Stimulated activated CD4-positive, alpha-beta T cell treated with anti-CD3 and anti-CD28 coated beads, Interleukin-15, amount 100 ng/mL, for 48 hours (primary cell): ENCODE results near the gene KLHL18.
"Not testable (repeated sequence)": the region's sequence is repeated elsewhere in the genome, so short reads cannot be mapped to it uniquely, and the experiment has no call there.

Source experiments
- DNase-seq, 2 donors: peaks; one replicate each; pipeline ENCODE4 v3.0.0-alpha.2; 2020; ENCODE audit warnings: low read depth in 2 of 2

KLHL18 gene

DNA sequence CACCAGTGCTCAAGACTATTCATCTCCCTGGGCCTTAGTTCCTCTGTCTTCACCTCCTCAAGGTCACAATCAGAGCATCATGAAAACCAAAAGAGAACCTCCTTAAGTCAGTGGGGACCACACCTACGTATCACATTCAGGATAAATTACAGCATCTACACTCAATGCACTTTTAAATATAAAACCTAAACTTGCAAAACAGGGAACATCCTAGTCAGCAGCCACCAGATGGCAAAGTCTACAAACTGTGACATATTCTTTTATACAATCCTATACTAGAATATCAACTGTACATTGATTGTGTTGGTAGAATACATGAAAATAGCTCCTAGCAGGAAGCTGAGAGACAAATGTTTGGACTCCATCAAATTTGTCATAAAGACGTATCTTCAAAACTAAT is 8.1 kb upstream of the KLHL18 start:
- no peak for DNase-seq

DNA sequence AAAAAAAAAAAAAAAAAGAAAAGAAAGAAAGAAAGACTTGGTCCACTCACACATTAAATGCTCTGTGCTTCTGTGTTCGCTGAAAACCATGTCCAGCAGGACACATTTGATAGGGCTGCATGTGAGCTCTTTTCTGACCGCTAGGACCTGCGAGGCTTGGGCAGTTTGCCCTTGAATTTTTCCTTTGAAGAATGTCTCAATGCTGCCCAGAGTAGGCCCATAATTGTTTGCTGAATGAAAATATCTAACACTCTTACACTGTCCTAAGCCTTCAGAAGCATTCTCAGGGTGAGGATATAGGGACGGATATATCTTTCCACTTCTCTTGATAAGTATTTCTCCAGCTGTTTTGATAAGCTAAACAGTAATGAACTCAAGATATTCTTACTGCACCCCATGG is 6.2 kb upstream of the KLHL18 start:
- no peak for DNase-seq

DNA sequence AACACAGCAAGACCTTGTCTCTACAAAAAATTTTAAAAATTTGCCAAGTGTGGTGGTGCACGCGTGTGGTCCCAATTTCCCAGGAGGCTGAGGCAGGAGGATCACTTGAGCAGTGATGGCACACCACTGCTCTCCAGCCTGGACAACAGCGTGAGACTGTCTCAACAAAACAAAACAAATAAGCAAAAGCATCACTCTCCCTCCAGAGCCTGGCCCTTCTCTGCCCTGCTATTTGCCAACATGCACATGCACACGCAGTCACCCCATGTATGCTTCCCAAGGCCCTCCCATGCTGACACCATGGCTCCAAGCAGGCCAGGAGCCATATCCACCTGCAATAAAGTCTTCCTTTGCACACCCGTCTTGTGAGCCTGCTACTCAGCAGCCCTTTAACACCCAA is 2.2 kb upstream of the KLHL18 start:
- DNase-seq, result no peak

DNA sequence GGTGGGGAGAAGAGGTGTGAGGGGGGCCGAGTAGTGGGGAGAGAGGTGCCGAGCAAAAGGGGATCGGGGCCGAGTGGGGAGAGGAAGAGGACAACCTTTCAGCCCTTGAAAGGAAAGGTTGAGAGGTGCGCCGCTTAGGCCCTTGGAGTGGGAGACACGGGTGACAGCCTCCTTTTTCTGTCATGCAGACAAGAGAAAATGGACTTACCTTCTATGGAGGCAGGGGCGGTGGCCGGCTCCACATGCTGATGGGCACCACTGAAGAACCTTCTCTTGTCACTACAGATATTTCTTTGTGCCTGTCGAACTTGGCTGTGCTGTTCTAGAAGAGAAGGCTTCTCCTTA is 421 bp downstream of the KLHL18 start:
- DNase-seq, result no peak

DNA sequence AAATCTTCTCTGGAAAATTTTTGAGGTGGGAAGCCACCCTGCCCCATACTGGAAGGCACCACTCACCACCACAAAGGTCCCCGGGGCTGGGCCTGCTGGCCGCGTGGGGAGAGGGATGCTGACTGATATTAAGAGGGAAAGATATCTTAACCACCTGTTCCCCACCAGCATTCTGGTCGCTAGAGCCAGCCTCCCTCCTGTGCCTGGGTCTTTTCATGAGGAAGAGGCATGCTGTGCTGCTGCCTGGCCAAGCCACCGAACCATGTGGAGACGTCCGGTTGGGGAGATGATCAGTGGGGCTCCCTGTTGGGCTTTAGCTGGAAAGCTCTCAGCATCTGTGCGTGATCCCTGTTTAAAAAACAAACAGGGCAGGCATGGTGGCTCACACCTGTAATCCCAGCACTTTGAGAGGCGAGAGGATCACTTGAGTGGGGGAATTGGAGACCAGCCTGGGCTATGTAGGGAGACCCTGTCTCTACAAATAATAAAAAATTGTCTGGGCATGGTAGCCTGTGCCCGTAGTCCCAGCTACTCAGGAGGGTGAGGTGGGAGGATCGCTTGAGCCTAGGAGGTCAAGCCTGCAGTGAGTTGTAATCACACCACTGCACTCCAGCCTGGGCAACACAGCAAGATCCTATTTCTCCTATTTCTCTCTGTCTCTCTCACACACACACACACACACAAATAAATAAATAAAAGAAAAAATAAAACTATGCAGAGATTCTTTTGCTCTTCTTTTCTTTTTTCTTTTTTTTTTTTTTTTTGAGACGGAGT is 1.0 kb downstream of the KLHL18 start:
- peak; percentile 17 to 18 for DNase-seq

DNA sequence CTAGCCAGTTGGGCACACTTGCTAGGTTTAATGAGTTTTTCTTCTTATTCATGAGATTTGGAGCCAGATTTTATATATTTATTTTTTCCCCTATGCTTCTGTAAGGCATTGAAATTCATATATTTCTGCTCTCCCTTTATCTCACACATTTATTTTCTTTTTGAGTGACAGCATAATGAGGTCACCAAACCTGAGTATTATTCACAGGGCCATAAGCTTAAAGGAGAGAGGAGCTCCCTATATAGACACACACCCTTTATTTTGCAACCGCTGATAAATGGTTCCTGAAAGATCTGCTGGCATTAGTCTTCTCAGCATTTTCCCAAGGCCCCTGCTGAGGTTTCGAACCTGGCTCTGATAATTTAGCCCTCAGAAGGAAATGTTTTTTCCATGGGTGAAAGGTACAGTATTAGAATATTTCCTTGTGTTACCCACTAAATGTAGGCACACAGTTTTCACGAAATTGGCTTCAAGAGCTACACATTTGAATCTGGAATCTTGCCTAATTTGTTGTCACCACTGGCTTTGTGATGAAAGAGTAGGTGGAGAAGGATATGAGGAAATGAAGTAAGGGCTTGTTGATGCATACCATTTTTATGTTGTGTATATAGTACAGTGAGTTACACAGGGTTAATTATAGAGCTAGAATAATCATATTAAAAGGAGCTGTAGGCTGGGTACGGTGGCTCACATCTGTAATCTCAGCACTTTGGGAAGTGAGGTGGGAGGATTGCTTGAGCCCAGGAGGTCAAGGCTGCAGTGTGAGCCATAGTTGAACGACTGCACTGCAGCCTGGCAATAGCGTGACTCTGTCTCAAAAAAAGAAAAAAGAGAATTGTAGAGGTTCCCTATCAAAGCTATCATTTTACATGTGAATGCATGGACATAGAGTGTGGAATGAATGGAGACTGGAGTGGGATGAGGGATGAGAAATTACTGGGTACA is 6.5 kb downstream of the KLHL18 start:
- no peak for DNase-seq

DNA sequence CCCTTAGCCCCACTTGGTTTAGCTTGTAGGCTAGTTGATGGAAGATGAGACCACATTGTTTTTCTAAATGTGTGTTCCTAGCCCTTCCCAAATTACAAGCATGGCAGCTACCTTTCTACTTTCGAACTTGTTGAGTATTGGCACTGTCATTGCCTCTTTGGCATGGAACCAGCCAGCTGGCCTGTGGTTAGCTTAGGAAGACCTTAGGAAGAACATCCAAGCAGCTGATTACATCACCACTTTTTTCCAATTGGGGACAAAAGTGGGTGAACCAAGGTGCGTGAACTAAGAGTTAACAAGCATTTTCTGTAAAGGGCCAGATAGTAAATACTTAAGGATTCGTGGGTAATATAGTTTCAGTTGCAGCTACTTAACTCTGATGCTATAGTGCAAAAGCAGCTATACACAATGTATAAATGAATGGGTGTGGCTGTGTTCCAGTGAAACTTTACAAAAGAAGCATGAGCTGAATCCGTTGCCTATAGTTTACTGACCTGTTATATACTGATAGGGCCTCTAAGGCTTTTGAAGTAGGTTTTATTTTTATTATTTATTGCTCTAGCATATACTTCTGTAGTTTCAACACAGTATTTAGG is 8.5 kb downstream of the KLHL18 start:
- no peak for DNase-seq

DNA sequence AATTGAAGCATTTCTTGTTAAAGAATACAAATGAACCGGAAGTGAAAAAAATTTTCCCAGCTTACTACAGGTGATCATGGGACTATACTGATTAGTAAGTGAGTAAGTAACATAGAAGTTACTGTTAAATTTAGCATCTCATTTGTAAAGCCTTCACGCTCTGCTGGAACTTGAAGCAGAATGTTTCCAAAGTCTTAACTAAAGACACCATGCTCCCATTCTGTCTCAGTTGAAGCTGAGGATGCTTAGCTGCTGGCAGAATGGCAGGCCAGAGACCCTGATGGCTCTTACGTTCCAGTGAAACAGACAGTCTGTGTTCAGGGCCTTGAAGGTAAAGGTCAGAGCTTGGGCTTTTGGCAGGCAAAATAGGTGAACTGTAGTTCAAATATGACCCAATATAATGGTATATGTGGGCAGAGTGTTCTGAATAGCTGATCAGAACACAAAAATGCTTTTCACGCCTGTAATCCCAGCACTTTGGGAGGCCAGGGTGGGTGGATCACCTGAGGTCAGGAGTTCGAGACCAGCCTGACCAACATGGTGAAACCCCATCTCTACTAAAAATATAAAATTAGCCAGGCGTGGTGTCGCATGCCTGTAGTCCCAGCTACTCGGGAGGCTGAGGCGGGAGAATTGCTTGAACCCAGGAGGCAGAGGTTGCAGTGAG is 9.1 kb downstream of the KLHL18 start:
- not testable (repeated sequence) for DNase-seq

DNA sequence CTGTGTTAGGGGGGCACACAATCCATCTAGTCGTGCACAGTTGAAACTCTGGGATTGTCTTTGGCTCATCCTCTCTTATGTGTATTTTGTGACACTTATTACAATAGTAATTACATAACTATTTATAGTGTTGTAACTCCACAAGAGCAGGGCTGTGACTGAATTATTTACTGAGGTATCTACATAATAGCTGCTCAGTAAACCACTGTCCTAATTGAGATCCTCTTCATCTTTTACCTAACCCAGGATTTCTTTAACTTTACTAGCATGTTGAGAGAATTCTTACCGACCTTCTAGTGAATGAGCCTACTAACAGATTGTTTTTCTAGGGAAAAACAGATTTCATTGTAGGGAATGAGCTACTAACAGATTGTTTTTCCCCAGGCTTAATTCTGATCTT is 11.1 kb downstream of the KLHL18 start:
- no peak for DNase-seq

DNA sequence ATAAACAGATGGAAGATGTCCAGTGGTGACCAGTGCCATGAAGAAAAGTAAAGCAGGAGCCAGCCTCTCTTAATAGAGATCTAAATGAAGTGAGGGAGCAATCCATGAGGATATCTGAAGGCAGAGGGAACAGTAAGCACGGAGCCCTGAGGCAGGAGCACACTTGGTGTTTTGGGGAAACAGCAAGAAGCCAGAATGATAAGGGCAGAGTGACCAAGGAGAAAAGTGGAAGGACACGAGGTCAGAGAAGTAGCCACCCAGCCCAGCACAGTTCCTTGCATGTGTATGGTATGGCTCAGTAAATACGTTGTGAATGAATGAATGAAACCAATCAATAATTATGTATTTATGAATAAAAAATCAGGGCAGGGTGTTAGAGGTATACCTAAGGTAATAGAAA is 11.6 kb downstream of the KLHL18 start:
- no peak for DNase-seq

DNA sequence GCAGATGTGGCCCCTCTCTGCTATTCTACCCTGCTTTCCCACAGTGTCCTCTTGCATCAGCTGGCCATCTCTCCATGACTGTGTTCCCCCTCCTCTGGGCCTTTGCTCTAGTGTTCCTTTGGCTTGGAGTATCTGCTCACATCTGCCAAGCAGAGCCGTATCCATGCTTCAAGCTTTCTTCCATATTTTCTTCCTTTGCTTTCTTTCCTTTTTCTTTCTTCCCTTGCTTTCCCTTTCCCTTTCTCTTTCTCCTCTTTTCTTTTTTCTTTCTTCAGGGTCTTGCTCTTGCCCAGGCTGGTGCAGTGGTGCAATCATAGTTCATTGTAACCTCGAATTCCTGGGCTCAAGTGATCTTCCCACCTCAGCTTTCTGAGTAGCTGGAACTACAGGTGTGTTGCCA is 12.6 kb downstream of the KLHL18 start:
- DNase-seq, result no peak

DNA sequence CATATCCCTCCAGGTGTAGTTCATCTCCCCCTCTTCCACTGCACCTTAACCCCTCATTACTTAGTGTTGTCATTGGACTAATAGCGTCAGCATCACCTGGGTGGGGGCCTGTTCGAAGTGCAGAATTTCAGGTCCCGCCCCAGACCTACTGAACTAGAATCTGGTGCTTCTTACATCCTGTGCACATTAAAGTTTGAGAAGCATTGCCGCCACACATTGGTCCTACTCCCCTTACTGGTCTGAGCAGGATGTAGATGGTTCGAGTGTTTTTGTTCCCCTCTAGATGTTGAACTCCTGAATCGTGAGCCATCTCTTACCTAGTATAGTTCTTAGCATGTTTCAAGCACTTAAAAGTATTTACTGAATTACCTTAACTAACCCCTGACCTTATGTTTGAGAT is 13.2 kb downstream of the KLHL18 start:
- DNase-seq, result no peak

DNA sequence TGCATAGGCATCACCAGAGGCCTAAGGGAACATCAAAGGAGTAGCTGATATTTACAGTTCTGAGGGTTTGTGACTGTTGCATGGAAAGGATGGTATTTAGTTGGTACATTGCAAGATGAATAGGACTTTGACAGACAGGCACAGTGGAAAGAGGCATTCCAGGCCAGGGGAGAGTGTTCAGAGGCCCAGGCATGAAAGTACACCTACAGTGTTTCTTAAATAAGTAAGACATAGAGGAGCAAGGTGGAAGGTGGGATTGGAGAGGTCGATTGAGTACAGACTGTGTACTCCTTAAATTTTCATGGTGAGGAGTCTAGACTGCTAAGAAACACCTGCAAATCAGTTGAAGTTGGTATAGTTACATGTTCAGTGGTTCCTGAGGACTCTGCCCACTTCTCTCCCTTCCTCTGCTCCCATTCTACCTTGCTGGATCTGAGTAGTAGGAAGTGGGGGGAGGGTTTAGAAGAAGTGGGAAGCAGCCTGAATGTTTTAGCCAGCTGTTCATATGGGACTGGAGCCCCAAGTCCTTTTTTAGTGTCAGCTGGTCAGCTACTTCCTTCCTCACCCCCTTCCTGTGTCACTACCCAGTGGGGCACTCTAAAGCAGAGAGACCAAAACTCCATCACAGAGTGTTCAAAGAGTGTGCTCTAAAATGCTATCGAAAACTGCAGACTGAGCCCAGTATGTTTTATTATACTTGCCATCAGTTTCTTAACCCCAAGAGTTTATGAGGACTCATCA is 14.0 kb downstream of the KLHL18 start:
- no peak for DNase-seq

DNA sequence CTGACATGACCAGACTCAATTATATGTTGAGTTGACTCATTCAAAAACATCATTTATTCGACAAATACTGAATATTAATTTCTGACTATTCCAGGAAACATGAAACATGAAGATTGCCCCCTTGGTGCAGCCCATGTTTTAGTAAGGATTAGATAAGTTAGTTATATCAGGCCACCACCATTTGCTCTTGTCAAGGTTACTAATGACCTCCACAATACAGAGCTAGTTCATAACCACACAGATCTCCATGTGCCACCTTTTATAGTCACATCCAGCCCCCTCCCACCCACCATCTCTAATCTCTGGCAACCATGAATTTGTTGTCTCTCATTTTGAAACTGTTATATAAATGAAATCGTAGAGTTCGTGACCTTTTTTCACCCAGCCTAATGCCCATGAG is 15.7 kb downstream of the KLHL18 start:
- no peak for DNase-seq

DNA sequence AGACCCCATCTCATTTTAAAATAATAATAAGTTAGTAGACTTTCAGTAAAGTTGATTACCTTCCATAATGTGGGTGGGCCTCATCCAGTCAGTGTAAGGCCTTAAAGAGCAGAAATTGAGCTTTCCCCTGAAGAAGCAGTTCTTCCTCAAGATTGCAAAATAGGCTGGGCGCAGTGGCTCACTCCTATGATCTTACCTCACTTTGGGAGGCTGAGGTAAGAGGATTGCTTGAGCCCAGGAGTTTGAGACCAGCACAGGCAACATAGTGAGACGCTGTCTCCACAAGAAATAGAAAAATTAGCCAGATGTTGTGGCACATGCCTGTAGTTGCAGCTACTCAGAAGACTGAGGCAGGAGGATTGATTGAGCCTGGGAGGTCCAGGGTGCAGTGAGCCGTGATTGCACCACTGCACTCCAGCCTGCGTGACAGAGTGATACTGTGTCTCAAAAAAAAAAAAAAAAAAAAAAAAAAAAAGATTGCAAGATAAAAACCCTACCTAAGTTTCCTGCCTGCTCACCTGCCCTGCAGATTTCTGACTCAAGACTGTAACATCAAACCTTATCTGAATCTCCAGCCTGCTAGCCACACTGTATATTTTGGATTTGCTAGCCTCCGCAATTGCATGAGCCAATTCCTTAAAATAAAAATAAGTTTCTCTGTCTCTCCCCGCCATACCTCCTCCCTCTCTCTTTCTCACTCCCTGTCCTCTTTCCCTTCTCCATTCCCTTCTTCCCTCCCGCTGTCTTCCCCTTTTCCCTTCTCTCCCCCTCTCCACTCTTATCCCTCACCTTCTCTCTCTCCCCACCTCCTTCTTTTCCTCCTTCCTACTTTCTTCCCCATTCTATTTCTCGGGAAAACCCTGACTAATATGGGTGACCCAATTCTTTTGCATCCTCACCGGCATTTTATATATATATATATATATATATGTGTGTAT is 16.9 kb downstream of the KLHL18 start:
- DNase-seq, result no peak

DNA sequence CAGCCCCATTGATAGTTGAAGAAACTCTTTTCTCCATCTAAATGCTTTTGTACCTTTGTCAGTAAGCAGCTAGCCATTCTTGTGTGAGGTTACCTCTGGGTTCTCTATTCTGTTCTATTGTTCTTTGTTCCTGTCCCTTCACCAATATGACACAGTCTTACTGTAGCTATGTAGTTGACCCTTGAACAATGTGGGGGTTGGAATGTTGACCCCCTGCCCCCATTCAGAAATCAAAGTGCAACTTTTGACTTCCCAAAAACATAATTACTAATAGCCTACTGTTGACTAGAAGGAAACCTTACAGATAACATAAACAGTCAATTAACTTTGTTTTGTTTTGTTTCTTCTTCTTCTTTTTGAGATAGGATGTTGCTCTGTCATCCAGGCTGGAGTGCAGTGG is 18.7 kb downstream of the KLHL18 start:
- DNase-seq, result no peak

DNA sequence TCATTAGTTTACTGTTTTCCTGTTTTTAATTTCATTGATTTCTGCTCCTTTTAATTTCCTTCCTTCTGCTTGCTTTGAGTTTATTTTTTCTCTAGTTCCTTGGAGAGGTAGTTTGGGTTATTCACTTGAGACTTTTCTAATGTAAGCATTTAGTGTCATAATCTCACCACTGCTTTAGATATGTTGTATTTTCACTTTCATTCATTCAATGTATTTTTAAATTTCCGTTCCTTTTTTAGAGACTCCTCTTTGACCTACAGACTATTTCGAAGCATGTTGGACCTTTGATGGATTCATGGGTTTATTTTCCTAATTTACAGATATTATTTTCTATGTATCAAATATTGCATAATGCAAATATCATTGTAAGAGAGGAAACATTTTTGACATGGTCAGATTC is 23.3 kb downstream of the KLHL18 start:
- no peak for DNase-seq

DNA sequence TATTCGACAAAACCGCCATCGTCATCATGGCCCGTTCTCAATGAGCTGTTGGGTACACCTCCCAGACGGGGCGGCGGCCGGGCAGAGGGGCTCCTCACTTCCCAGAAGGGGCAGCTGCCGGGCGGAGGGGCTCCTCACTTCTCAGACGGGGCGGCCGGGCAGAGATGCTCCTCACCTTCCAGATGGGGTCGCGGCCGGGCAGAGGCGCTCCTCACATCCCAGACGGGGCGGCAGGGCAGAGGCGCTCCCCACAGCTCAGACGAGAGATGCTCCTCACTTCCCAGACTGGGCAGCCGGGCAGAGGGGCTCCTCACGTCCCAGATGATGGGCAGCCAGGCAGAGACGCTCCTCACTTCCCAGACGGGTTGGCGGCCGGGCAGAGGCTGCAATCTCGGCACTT is 26.5 kb downstream of the KLHL18 start:
- not testable (repeated sequence) for DNase-seq

DNA sequence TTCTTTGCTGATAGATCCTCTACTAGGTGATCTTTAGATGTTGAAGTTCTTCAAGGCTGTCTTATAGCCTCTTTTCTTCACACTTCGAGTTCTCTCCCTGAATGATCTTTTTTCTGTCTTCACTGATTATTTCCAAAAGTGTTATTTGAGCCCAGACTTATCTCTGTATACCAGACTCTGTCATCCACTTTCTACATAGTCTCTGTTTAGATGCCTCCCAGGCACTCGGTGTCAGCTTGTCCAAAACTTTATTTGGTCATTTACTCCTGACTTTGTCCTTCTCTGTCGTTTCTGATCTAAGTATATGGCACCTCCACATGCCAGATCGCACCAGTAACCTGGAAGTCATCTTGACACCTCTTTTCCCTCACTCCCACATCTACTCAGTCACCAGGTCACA is 27.6 kb downstream of the KLHL18 start:
- DNase-seq, result no peak

DNA sequence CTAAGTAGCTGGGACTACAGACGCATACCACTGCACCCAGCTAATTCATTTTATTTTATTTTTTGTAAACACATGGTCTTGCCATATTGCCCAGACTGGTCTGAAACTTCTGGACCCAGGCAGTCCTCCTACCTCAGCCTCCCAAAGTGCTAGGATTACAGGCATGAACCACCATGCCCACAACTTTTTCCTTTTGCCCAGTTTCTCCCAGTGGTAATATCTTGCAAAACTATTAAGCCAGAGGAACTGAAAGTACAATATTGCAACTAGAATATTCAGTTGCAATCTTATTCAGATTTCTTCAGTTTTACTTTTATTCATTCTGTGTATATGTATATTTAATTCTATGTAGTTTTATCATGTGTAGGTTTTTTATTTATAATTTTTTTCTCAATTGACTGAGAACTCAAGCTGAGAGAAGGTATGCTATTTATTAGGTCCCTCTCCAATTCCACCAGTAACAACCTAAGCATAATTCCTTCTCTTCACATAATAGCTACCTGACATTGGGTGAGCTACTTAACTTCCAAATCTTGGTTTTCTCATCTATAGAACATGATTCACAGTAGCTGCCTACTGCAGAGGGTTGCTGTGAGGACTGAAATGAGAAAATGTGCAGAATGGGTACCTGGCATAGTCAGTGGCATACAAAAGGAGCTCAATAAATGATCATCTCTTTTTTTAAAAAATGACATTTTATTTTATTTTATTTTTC is 30.8 kb downstream of the KLHL18 start:
- no peak for DNase-seq
